UCSD-AML1 (cell line): ENCODE measurements around the gene SH2D6.
"Not testable (repeated sequence)": the region's sequence is repeated elsewhere in the genome, so short reads cannot be mapped to it uniquely, and the experiment has no call there.

Experiments
- DNase-seq: peaks from one replicate; lab custom pipeline; 2025; ENCODE audit not compliant: unreplicated experiment; lab: John Stamatoyannopoulos, UW

SH2D6 gene

GRCh38 chr2:85468096-85468703 is 49.7 kb downstream of the SH2D6 start:
- DNase-seq: no peak

- DNase-seq: no peak
Measured at GRCh38 chr2:85468704-85469349, 50.3 kb downstream of the SH2D6 start.

- DNase-seq: no peak
Measured at GRCh38 chr2:85470850-85471800, 52.6 kb downstream of the SH2D6 start.

GRCh38 chr2:85472261-85472660 is 53.7 kb downstream of the SH2D6 start:
- no peak for DNase-seq

- DNase-seq: no peak
Measured at GRCh38 chr2:85475799-85476490, 57.4 kb downstream of the SH2D6 start.

- no peak for DNase-seq
Measured at GRCh38 chr2:85476624-85477023, 58.1 kb downstream of the SH2D6 start.

GRCh38 chr2:85477884-85478283 is 59.4 kb downstream of the SH2D6 start:
- DNase-seq: no peak

GRCh38 chr2:85481818-85482777 is 63.6 kb downstream of the SH2D6 start:
- no peak for DNase-seq

GRCh38 chr2:85484615-85485014 is 66.1 kb downstream of the SH2D6 start:
- DNase-seq: not testable (repeated sequence)

- no peak for DNase-seq
Measured at GRCh38 chr2:85485815-85486214, 67.3 kb downstream of the SH2D6 start.
